Choroid plexus epithelial cell (primary cell): ENCODE measurements around the gene RBP5.

Experiments
- DNase-seq: peaks from one replicate; pipeline ENCODE4 v3.0.0-alpha.2; 2010; ENCODE audit warnings: low read depth
- H3K4me3 ChIP-seq: 2 replicates; pipeline ENCODE4 v1.5.1; 2011; ENCODE audit warnings: low read depth, mild to moderate bottlenecking, control low read depth, low read length, moderate library complexity
- CTCF ChIP-seq: conservative IDR thresholded peaks from 2 replicates; pipeline ENCODE4 v1.5.1; 2011; ENCODE audit warnings: low read depth, mild to moderate bottlenecking, control low read depth, inconsistent platforms, low read length, moderate library complexity

RBP5 gene

GRCh38 chr12:7142056-7142644 lies 13.5 kb upstream of the RBP5 start:
- no peak overlapping the region for H3K4me3 ChIP-seq
- DNase-seq = peak; percentile 70
- TF ChIP-seq CTCF = peak; percentile 90

- DNase-seq = no peak
- H3K4me3 ChIP-seq = no peak overlapping the region
- TF ChIP-seq CTCF = no peak
These were observed 12.8 kb upstream of the RBP5 start for GRCh38 chr12:7141351-7142005.

- no peak for DNase-seq
- H3K4me3 ChIP-seq = no peak overlapping the region
- TF ChIP-seq CTCF = no peak
These were observed 10.5 kb upstream of the RBP5 start for GRCh38 chr12:7139200-7139599.

- no peak for TF ChIP-seq CTCF
- no peak overlapping the region for H3K4me3 ChIP-seq
- DNase-seq = peak; percentile 5
These were observed 9.2 kb upstream of the RBP5 start for GRCh38 chr12:7137908-7138307.

GRCh38 chr12:7136676-7137075 lies 8.0 kb upstream of the RBP5 start:
- H3K4me3 ChIP-seq = no peak overlapping the region
- DNase-seq = no peak
- TF ChIP-seq CTCF = no peak

GRCh38 chr12:7136071-7136470 lies 7.4 kb upstream of the RBP5 start:
- H3K4me3 ChIP-seq = no peak overlapping the region
- DNase-seq = no peak
- TF ChIP-seq CTCF = no peak
